Measurements from ENCODE around the gene GRIK1.

GRIK1 gene

DNA sequence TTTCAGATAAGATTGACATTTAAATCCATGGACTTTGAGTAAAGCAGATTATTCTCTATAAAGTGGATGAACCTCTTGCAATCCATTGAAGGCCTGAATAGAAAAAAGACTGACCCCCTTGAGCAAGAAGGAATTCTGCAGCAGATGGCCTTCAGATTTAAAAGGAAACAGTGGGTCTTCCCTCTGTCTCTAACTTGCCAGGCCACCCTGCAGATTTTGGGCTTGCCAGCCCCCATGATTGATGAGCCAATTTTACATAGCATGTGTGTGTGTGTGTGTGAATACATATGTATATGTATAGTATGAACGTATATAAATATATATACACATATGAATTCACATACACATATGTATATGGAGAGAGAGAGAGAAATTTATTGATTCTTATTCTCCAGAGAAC lies 113.4 kb downstream of the GRIK1 start:
- FAIRE-seq: no peak

DNA sequence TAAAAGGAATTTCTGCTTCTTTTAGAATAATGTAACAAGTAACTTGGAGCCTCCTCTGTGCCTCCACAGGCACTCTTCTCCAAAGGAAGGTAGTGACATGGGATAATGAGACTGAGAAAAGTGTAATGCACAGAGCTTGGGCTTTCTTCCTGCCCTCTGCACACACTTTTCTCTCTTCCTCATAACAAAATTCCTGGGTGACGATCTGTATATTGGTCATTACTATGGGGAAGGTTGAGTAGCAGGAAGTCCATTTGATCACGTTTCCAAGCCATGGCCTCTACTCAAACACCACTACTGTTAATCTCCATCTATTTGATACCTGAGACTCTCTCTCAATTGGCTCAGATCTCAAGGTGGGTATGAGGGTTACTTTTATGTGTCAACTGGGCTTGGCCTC lies 113.9 kb downstream of the GRIK1 start:
- no peak for FAIRE-seq

DNA sequence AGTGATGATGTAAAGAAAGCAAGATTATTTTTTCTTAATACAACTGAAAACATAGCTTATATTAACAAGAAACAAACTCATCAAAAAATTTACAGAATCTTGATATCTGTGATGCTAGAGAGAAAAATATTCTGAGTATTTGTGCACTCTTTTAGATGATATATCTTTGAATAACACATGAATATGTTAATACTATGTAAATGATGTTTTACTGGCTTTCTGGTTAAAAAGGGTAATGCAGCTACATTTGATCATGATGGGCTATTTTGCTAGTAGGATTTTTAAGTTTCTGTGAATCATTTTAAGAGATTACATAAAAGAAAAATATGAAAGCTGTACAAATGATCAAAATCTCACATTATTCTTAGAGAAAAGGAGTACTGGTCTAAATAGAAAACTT lies 114.5 kb downstream of the GRIK1 start:
- peak; percentile 63 for FAIRE-seq

DNA sequence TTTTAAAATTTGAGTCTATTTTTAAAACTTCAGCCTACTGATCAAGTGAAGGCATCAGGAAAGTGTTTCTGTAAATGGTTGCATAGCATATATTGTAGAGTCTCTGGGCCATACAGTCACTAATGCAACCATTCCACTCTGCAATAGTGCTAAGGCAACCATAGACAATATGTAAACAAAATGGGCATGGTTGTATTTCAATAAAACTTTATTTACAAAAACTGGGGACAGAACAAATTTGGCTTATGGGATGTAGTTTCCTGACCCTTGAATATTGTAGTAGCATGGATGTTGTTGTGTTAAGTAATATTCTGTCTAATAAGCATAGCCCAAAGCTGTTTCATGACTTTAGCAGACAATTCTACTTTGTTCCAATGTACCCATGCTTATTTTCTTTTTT lies 117.7 kb downstream of the GRIK1 start:
- no peak for FAIRE-seq

DNA sequence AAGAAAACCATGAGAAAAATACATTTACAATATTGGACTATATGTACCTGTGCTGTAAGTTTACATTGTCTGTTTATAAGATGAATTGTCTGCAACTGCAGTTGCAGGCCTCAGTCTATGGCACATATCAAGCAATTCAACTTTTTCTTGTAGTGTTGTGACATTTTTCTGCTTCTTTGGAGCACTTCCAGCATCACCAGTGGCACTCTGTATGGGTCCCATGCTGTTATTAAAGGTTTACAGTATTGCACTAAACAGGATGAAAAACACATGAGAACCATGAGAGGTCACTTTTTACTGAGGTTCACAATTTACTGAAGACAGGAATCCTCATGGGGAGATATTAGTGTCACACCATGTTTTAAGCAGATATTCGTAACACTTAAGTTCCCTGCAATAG lies 118.6 kb downstream of the GRIK1 start:
- FAIRE-seq: no peak

DNA sequence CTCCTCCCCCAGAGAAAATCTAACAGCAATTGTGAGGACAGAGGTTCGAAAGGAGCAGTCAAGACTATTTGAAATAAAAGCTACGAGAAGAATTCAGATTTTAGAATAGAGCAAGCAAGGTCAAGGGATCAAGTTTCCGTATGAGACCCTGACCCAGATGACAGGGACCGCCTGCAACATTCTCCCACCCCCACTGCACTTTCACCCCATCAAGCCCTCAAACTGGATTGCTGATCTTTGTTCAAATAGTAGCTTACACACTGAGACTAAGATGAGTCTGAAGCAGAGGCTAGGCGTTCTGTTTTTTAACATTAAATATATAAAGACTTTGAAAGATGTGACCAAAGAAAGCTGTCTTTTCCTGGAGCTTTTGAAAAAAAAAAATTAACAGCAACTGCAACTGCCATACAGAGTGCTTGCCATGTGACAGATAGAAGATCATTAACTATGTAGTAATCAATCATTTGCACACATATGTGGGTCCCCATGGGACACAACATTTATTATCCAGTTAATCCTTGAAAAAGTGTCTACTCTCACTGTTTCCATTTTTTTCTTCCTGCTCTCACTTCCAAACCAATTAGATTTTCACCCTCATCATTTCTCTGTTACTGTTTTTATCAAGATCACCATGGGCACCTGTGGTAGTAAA lies 120.0 kb downstream of the GRIK1 start:
- FAIRE-seq: no peak

DNA sequence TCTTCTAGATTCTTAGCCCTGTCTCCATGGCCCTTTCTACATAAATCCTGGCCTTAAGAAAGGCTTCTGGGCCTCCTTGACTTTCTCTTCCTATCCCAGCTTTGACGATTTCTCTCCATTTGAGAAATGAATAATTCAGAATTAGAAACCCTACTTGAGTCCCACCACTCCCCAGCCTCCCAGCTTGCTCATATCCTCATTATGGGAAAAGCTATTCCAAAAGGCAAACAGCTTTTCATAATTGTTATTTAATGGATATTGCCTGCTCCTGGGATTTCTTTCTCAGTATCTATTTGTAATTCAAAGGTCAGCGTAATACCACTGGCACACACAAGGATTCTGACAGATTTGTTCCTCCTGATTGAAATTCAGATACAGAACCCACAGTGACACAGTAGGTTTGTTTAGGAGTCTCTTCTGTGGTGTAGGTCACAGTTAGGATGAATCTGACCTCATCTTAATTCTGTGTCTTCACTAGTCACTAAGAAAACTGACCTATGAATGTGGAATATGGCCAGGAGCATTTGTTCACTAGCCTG lies 121.3 kb downstream of the GRIK1 start:
- no peak for FAIRE-seq

DNA sequence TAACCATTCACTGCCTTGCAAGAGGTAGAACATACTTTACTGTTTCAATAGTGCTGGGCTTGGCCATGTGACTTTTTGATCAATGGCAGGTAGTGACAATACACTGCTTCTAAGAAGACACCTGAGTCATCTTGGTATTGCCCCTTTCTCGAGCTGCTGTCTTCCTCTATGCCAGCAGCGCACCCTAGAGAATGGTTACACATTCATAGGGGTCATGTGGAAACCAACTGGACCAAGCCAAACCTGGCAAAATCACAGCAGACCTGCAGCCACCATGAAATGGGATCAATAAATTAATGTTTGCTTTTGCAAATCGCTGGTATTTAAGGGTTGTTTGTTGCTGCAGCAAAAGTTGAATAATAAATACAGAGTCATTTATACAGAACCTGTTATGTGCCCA lies 122.3 kb downstream of the GRIK1 start:
- FAIRE-seq: no peak

DNA sequence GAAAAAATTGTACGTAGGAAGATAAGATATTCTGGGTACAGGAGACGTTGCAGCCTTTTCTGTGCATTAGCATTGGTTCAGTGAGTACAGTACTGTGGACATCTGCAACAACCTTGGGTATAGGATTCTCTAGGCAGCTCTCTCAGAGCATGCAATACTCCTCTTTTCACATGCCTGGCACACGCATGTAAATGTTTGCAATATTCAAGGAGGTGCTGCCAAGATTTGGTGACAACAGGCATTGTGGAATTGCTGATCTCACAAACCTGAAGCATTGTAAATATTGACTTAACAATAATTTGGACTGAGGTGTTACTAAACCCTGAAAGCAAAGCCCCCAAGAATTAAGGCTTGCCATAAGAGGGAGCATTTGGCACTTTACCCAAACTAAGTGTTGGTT lies 126.8 kb downstream of the GRIK1 start:
- FAIRE-seq: no peak

DNA sequence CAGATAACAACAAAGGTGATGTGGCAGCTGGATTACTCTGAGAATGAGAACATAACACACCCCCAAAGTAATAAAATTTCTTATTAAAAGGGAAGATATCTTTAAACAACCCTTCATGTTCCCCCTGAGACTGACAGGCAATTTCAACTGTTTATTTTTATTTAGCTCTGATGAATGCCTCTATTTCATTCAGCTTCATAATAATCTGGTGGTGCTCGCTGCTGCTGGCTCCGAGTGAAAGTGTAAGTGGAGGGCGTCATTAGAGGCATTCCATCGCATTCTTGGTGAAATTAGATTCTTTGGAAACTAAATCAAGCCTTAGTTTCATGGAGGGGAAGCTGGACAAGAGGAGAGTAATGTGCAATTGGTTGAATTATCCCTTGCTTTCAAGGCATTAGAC lies 128.9 kb downstream of the GRIK1 start:
- FAIRE-seq: no peak

DNA sequence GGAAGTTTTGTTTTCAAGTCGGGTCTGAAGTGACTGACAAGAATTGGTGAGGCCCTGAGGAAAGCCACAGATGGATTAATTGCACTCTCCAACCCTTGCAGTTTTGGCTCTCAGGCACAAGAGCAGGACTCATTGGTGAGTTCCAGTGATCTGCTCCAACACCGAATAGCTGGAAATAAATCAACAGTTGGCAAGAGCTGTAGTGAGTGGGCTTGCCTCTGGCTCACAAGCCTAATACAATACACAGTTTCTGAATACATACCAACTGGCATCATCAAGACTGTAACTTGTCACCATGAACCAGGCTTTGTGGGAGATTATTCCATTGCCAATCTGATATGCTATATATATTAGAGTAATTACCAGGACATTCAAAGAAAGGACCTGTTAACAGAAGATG lies 131.6 kb downstream of the GRIK1 start:
- no peak for FAIRE-seq

DNA sequence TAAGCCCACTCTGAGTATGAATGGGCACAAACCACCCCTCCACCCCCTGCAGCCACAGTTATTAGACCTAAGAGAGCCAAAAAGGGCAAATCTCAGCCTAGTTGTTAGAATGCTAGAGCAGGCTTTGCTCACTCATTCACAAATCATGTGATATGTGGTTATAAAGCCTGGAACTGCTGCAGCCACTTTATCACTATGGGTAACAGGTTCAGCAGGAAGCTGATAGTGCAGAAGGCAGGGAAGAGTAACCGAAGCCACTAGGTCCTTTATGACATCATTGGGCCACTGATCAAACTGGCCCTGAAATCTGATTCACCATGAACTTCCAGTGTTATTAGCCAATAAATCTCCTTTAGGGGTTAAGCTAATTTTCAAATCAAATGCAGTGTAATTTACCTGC lies 134.7 kb downstream of the GRIK1 start:
- FAIRE-seq: no peak

DNA sequence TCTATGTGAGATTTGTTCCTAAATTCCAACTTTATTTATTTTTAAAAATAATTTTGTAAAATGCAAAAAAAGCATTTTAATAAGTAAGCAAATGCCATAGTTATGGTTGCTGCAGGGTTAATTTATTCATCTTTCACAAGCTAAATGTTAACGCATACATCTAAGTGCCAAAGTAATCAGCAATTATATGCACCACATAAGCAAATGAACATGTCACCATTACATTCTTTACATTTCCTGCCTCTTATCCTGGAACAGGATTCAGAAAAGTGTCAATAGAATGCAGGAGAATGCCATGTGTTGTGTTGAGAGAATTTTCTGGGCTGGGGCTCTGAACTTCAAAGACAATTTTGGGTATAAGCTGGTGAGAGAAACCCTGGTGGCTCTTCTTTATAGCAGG lies 136.6 kb downstream of the GRIK1 start:
- no peak for FAIRE-seq

DNA sequence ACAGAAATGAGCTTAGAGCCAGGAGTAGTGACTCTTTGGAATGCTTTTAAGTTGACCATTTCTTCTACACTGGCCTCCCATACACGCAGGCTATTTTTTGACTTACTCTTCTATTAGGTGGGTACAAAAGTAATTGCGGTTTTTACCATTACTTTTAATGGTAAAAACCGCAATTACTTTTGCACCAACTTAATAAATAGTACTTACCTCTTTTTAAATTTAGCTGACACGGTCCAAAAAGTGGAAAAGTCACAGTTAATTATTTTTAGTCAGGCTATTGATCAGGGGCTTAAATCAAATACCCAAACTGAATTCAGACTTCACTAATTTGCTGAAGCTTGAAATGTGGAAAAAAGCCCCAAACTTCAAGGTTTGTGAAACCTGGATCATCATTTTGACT lies 138.7 kb downstream of the GRIK1 start:
- no peak for FAIRE-seq

DNA sequence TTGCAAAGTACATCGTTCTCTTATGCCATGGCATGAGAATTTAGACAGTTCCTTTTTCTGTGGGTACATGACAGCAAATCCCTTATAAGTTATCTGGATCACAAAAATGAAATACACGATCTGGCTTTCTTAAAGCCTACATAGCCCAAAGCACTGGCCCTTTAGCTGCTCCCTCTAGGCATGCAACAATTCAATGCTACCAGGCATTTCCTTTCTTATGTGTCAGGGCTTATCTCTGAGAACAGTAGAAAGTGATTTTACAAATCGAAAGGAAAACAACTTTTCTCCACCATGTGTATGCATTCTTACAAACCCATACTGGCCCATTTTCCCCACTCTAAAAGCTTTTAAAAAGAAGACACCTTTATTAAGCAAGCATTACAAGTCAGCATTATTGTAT lies 139.7 kb downstream of the GRIK1 start:
- no peak for FAIRE-seq

DNA sequence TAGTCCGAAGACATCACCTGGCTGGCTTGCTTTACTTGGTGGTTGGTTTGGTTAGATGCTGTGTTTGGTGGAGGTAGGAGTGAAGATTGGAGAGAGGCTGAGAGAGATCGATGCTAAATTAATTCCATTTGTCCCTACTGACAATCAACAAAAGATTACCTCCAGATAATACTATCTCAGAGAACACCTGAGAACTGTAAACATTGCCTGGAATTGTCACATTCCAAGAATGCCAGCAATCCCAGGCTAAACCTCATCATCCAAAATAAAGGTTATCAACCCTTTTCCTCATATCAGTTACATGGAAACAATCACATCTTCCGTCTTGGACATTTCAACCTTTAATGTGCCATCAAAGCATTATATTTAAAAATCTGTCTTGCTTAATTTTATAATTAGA lies 141.0 kb downstream of the GRIK1 start:
- no peak for FAIRE-seq

DNA sequence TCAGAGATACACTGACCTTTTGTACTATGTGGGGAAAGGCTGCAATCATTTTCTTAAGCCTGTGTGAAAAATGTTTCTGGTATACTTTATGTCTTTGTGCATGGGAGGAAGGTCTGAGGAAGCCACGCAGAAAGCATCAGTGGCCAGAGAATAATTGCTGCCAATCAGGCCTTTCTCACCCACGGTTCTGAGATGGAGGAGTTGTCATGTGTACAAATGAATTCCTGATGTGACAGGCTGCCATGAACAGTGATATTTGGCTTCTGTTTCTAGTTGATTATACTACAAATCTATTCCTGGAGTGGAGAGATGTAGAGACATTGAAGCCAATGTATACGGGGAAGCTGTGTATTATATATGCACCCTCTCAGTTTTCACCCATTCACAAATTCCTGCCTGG lies 142.6 kb downstream of the GRIK1 start:
- FAIRE-seq: no peak

DNA sequence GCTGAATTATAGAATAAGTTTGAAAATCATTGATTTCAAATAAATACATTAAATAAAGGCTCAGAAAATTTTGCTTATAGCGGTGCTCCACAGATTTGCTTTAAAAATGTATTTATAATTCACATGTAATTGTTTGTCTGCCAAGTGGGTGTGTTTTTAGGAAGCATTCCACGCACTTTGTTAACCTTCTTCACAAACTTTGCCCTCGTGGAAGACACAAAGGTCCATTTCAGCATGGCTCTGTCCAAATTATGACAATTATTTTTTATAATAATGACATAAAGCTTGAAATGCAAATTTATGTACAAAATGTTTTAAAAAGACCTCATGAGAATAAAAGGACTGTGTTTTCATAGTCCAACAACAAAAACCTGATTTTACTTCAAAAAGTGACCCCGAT lies 146.1 kb downstream of the GRIK1 start:
- FAIRE-seq: no peak

DNA sequence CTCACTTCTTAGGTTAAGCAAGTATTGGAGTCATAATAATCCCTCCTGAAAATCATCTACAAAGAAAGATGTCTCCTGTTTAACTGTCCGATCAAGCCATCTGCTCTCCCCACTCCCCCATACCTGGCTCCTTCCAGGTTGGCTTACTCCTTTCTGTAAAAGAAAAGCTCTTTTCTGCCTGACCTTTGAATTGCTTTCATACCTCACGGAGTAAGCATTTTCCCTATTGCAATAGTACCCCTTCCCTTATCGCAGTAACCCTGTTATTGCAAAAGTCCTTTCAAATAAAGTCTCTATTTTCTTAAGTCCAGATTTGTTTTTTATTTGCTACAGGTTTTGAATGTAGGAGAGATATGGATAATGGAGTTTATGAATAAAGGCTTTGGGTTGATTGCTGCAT lies 150.4 kb downstream of the GRIK1 start:
- no peak for FAIRE-seq

DNA sequence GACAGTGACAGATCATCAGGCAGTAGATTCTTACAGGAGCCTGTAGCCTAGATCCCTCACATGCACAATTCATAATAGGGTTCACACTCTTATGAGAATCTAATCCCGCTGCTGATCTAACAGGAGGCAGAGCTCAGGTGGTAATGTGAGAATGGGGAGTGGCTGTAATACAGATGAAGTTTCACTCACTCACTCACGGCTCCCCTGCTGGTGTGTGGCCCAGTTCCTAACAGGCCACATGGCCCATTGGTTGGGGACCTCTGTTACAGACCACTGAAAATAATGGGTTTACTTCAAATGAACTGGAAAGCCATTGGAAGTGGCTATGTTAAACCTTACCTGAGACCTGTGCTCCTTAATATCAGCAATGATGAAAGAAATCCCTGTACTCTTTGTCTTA lies 151.0 kb downstream of the GRIK1 start:
- FAIRE-seq: no peak

DNA sequence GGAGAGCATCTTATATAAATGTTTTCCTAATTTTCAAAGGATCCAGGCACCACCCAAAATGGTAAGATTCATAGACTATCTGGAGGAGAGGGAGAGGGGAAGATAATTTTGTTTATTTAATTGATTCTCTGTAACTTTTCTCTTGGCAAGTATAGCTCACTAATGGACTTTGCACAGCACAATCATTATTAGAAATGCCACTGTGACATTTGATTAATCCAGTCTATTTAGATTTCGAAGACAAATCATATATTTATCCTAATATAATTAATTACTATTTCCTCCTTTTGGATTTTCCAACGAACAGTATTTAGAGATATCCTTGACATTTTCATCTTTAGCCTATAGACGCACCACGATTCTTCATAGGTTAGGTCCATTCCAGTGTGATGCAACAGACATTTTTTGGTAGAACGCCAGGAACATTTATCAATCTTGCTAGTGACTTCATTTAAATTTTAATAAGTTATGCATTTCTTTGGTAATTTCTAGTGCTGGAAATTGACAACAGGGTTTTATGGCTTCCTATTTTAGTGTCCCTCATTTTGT lies 152.4 kb downstream of the GRIK1 start:
- FAIRE-seq: no peak

DNA sequence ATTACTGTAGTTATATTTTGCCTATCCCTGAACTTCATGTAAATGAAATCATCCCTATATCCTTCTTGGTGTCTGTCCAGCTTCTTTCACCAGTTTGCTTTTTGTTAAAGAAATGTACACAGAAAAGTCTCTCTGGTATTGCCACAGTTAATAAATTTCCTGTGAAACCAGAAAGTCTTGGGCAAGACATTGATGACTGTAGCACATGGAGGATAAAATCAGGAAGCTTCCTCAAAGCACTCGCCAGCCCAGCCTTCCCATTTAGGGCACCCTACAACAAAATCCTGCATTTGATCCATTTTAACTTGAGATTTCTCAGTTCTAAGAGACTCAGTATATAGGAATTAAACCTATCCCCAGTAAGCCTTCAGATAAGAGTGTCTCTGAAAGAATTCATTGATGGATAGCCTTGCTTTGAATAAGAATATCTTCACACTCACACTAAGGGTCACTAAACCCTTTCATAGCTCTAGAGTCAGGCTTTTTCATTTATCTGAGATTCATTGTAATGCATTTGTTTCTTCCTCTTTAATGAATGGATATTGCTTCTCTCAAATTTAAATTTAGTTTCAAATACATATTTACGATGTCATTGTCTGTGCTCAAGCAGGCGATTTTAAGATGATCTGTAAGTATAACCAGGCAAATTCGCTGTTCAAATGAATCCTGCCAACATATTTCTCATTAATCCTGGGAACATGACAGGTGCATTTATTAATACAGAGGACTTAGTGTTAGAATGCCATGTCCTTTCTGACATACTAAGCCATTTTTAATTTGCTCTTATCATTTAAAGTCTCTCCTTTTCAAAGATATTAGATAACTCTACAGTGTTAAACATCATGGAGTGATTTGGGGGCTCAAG lies 153.1 kb downstream of the GRIK1 start:
- no peak for FAIRE-seq

DNA sequence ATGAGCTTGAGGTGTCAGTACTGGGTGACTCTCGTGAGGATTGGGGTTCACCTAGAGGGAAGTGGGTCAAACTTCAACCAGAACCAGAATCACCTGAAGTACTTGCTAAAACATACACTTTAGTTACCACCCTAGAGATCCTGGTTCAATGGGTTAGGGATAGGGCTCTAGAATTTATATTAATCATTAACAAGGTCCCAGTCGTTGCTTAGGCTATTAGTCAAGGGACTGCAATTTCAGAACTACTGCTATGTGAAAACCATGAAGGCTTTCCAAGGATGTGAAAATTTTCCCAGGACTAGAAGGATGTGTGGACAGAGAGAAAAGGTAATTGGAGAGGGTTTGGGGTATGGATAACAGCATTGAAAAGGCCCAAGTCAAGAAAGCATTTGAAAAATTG lies 162.6 kb downstream of the GRIK1 start:
- FAIRE-seq: no peak

DNA sequence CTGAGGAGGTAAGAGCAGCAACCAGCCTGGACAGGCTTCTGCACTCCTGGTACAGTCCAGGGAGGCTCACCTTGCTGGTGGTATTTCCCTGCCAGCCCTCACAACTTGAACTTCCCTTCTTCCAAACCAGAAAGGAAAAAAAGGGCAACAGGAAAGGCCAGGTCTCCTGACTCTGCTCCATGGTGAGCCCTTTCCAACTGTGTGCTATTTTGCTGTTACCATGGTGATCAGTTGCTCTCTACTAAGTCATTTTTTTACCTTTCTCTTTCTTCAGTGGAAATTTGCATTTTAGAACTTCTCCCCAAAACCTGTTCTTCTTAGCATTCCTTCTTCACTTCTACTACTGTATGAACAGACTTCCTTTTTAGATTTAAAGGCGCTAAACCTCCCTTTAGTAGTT lies 164.3 kb downstream of the GRIK1 start:
- no peak for FAIRE-seq
